Type B pancreatic cell (in vitro differentiated cells): ENCODE results near the gene ANG. TPM values are rescaled to one million over a fixed set of nuclear protein-coding genes. Genes with fewer than 3 reads are reported as not detected.
"Not testable (repeated sequence)": the region's sequence is repeated elsewhere in the genome, so short reads cannot be mapped to it uniquely, and the experiment has no call there.

Experiments
- DNase-seq: peaks from one replicate; pipeline ENCODE4 v3.0.0; 2021; ENCODE audit warnings: mixed read lengths; ENCODE audit not compliant: unreplicated experiment; ENCODE audit errors: extremely low spot score
- H3K27ac Mint-ChIP-seq: 2 replicates; pipeline ENCODE4 v1.8.0; 2021; ENCODE audit warnings: mild to moderate bottlenecking, mixed read lengths
- H3K27me3 Mint-ChIP-seq: 2 replicates; pipeline ENCODE4 v1.8.0; 2021; ENCODE audit warnings: mixed read lengths
- H3K36me3 Mint-ChIP-seq: 2 replicates; pipeline ENCODE4 v1.8.0; 2021; ENCODE audit warnings: mixed read lengths
- H3K4me1 Mint-ChIP-seq: one replicate; pipeline ENCODE4 v1.8.0; 2021; ENCODE audit warnings: mixed read lengths; ENCODE audit not compliant: unreplicated experiment
- H3K4me3 Mint-ChIP-seq: 2 replicates; pipeline ENCODE4 v1.8.0; 2021; ENCODE audit warnings: mild to moderate bottlenecking, mixed read lengths
- H3K9me3 Mint-ChIP-seq: 2 replicates; pipeline ENCODE4 v1.8.0; 2021; ENCODE audit warnings: mixed read lengths
- long read RNA-seq: library from polyadenylated mRNA; unstranded; transcript quantifications from one replicate; pipeline ENCODE4 v2.0.0, GENCODE V29; 2020
- total RNA-seq: library from RNA; stranded (reverse); gene quantifications from 2 replicates; pipeline ENCODE4 v1.2.1, GENCODE V29; 2021; ENCODE audit warnings: low replicate concordance
- TF ChIP-seq, protein P1 (sequence below): fragments of 200-600 bp; sonication (generic); conservative IDR thresholded peaks from 2 replicates; pipeline ENCODE4 v1.5.0; 2021; ENCODE audit warnings: antibody characterized with exemption, mild to moderate bottlenecking

Gene ANG
- total RNA-seq: 24.5 and 43.0 TPM in 2 replicates
- long read RNA-seq, transcript ANG-201 (2 exons, 1,222 nt): major isoform, 52 of 52 reads
- long read RNA-seq, partial matches to known transcripts: 0 of 52 reads
- long read RNA-seq, other reads (novel, unspliced or antisense): 0 of 52 reads

DNA sequence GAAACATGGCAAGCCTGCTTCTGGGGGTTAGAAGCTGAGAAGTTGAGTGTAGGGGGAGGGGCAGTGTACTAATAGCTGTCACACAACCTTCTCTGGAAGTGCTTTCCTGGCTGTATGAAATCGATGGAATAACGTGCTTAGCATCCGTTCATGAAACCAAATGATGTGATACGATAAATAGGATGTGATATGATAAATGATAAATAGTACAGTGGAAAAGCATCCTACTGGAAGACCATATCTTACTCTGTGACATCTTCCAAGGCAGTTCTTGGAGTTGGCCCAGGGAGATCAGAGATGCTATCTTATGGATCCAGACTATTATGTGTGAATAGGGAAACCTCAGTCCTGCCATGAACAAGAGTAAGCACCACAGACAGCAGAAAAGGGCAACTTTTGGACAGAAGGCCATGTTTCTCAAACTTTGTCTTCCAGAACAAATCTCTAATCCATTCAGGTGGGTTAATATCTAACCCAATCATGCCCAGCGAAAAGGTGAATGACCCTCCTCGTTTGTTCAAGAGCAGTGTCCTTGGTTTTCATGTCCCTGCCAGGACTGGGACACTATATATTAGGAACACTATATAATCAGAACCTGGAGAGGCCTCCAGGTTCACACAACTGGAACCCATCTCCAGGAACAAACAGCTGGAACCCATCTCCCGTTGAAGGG is at the start of gene ANG:
TSS of gene ANG (plus strand) at position 598 of the 673 bp plus-strand sequence. CDS start 4,801 bp downstream, outside the sequence.
- peaks cover 14% of the 10 kb centered on the region for H3K4me1 Mint-ChIP-seq
- TF ChIP-seq, protein P1, sequence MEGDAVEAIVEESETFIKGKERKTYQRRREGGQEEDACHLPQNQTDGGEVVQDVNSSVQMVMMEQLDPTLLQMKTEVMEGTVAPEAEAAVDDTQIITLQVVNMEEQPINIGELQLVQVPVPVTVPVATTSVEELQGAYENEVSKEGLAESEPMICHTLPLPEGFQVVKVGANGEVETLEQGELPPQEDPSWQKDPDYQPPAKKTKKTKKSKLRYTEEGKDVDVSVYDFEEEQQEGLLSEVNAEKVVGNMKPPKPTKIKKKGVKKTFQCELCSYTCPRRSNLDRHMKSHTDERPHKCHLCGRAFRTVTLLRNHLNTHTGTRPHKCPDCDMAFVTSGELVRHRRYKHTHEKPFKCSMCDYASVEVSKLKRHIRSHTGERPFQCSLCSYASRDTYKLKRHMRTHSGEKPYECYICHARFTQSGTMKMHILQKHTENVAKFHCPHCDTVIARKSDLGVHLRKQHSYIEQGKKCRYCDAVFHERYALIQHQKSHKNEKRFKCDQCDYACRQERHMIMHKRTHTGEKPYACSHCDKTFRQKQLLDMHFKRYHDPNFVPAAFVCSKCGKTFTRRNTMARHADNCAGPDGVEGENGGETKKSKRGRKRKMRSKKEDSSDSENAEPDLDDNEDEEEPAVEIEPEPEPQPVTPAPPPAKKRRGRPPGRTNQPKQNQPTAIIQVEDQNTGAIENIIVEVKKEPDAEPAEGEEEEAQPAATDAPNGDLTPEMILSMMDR: no peak
- H3K27me3 Mint-ChIP-seq: no peaks in the 10 kb centered on the region
- DNase-seq: no peak
- H3K27ac Mint-ChIP-seq: peak within 1 kb of the TSS; percentile 58
- no peaks in the 10 kb centered on the region for H3K9me3 Mint-ChIP-seq
- H3K4me3 Mint-ChIP-seq: peak within 1 kb of the TSS; percentile 68
- H3K36me3 Mint-ChIP-seq: peaks cover 5% of the 10 kb centered on the region

DNA sequence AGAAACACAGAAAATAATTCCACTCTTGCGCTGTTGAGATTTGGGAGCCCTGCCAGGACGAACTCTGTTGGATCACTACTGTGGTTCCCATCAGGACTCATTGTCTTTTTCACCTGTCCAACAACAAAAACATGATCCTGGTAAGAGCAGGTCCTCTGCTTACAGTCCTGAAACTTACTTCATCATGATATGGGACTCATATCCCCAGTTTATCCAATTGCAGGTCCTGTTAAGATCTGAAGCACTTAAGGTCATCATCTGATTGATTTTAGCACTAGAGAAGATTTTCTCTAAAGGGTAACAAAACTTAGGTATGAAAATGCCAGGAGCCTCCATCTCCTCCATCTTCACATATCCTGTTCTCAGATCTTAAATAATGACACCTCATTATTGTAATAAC is 47.0 kb upstream of the ANG start, which contains the start of gene OR6S1:
TSS of gene OR6S1 (minus strand) at position 101 of the 400 bp plus-strand sequence. CDS start at position 101, 0 bp downstream.
- no peak within 1 kb of the TSS for H3K27ac Mint-ChIP-seq
- no peaks in the 10 kb centered on the region for H3K36me3 Mint-ChIP-seq
- no peak for DNase-seq
- peaks cover 64% of the 10 kb centered on the region for H3K27me3 Mint-ChIP-seq
- no peaks in the 10 kb centered on the region for H3K4me1 Mint-ChIP-seq
- no peaks in the 10 kb centered on the region for H3K9me3 Mint-ChIP-seq
- TF ChIP-seq, protein P1: no peak
- no peak within 1 kb of the TSS for H3K4me3 Mint-ChIP-seq

DNA sequence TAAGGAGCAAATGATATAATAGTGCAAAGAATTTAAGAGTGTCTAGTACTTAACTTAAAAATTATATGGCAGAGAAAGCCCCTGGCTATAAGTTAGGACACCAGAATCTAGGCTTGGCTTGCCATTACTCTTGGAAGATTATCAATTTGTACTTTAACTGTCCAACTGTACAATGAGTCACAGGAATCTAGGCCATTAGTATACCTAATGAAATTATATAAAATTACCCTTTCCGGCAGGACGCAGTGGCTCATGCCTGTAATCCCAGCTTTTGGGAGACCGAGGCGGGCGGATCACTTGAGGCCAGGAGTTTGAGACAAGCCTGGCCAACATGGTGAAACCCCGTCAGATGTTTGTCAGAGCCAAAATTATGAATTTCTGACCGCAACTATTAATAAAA is 46.4 kb upstream of the ANG start:
- no peak overlapping the region for H3K4me3 Mint-ChIP-seq
- no peaks in the 10 kb centered on the region for H3K4me1 Mint-ChIP-seq
- DNase-seq: no peak
- H3K27me3 Mint-ChIP-seq: peaks cover 61% of the 10 kb centered on the region
- TF ChIP-seq, protein P1: no peak
- no peak overlapping the region for H3K27ac Mint-ChIP-seq
- no peaks in the 10 kb centered on the region for H3K9me3 Mint-ChIP-seq
- no peaks in the 10 kb centered on the region for H3K36me3 Mint-ChIP-seq

DNA sequence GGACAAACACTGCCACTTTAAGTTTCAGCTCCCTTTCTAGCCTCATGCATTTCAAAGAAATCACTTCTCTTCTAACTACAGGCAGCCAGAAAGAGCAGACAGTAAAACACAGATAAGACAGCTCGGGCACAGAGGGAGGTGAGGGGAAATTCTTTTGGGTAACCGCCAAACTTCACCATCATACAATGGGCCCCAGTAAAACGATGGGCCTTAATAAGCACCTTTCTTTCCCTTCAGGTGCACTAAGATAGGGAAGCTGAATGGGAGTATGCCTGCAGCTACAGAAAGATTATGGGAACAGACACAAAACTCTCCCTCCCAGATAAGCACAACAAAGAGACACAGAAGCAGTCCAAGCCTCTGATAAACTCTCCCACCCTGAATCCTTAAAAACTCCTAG is 45.8 kb upstream of the ANG start:
- H3K27me3 Mint-ChIP-seq: peaks cover 63% of the 10 kb centered on the region
- not testable (repeated sequence) for H3K4me3 Mint-ChIP-seq, H3K27ac Mint-ChIP-seq, H3K4me1 Mint-ChIP-seq, H3K9me3 Mint-ChIP-seq, H3K36me3 Mint-ChIP-seq, DNase-seq

DNA sequence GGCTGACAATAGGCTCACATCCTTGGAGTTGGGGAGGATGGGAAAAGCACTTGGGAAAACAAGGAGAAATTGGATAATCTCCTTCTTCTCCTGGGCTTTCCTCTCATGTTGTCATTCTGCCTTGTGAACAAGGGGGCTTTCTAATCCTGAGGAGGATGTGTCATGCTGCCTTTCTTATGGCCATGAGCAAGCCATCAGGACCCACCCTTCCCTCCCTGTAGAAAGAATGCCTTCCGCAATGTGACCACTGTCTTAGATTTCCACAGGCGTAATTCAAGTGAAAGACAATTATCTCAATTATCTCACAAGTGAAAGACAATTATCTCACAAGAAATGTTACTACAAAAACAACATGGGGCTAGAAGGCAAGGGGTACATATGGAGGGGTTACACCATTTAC is 44.0 kb upstream of the ANG start:
- H3K36me3 Mint-ChIP-seq: no peaks in the 10 kb centered on the region
- no peaks in the 10 kb centered on the region for H3K4me1 Mint-ChIP-seq
- no peak for DNase-seq
- no peaks in the 10 kb centered on the region for H3K9me3 Mint-ChIP-seq
- no peak overlapping the region for H3K4me3 Mint-ChIP-seq
- no peak overlapping the region for H3K27ac Mint-ChIP-seq
- peaks cover 67% of the 10 kb centered on the region for H3K27me3 Mint-ChIP-seq
- TF ChIP-seq, protein P1: no peak

DNA sequence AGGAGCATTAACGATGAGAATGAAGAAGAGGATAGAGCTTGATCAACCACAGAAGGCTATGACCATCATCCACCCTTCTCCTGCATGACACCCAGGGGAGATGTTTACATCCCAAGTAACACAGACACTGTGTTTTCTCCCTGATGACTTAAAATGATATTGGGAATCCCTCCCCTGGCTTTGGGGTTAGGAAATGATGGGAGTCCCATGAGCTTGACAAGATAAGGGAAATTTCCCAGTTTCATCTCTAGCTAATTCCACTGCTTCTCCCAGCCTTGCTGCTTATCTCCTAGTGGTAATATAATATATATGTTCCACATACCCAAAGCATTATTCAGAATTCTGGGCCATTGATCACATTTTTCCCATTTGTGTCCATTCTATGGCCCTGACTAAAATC is 43.1 kb upstream of the ANG start:
- Mint-ChIP-seq H3K27me3 (peaks cover 67% of the 10 kb centered on the region), H3K4me1 (no peaks in the 10 kb centered on the region), H3K27ac (no peak overlapping the region), H3K36me3 (no peaks in the 10 kb centered on the region), H3K9me3 (no peaks in the 10 kb centered on the region), H3K4me3 (no peak overlapping the region)
- DNase-seq: no peak
- TF ChIP-seq, protein P1: no peak
